Measurements from ENCODE around the gene ITGAX.

GRCh38 chr16:31373235-31373634 is 18.3 kb downstream of the ITGAX start:
- no peak for TF ChIP-seq CTCF (IDR thresholded peaks at IDR 0.05; ENCODE audit: insufficient read depth, low read length)
- no peak for TF ChIP-seq POLR2AphosphoS5 (IDR thresholded peaks at IDR 0.05; ENCODE audit: low read depth)
- no peak for TF ChIP-seq REST (IDR thresholded peaks at IDR 0.05; ENCODE audit: insufficient replicate concordance, low read depth)
- TF ChIP-seq GABPA (IDR thresholded peaks at IDR 0.05; ENCODE audit: low read depth), result no peak
